ENCODE measurements around the gene LIPM.

LIPM gene

DNA sequence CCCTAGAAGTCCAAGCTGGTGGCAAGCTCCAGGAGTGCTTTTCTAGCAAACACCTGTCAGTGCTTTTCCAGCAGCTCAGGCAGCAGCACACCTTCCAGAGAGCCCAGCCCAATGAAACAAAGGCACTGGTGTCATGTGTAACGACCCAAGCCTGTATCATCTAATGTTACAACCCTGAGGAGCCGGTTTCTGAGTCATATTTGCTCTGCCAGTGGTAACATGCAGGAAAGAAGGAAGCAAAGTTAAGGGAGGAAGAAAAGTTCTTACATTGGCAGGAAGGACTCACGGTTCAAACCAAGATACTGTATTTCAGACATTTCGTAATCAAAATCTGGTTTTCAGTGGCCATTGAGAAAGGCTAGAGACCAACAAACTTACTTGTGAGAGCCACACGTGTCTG is 49.2 kb downstream of the LIPM start, which contains the start of gene ANKRD22:
TSS of gene ANKRD22 (minus strand) at position 139 of the 400 bp plus-strand sequence. CDS start 237 bp downstream, outside the sequence.
- Mint-ChIP-seq H3K36me3 (ENCODE audit: low read depth) (no peaks in the 10 kb centered on the region), H3K9me3 (no peaks in the 10 kb centered on the region), H3K4me1 (no peaks in the 10 kb centered on the region), H3K27me3 (ENCODE audit: low read depth) (no peaks in the 10 kb centered on the region), H3K4me3 (no peak within 1 kb of the TSS), H3K27ac (no peak within 1 kb of the TSS)
- TF ChIP-seq, protein P1, sequence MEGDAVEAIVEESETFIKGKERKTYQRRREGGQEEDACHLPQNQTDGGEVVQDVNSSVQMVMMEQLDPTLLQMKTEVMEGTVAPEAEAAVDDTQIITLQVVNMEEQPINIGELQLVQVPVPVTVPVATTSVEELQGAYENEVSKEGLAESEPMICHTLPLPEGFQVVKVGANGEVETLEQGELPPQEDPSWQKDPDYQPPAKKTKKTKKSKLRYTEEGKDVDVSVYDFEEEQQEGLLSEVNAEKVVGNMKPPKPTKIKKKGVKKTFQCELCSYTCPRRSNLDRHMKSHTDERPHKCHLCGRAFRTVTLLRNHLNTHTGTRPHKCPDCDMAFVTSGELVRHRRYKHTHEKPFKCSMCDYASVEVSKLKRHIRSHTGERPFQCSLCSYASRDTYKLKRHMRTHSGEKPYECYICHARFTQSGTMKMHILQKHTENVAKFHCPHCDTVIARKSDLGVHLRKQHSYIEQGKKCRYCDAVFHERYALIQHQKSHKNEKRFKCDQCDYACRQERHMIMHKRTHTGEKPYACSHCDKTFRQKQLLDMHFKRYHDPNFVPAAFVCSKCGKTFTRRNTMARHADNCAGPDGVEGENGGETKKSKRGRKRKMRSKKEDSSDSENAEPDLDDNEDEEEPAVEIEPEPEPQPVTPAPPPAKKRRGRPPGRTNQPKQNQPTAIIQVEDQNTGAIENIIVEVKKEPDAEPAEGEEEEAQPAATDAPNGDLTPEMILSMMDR (IDR thresholded peaks at IDR 0.05; ENCODE audit: unreplicated experiment in 3 of 3) = no peak

- Mint-ChIP-seq H3K36me3 (ENCODE audit: low read depth) (no peaks in the 10 kb centered on the region), H3K4me1 (no peaks in the 10 kb centered on the region), H3K9me3 (no peaks in the 10 kb centered on the region), H3K4me3 (no peak overlapping the region), H3K27ac (no peak overlapping the region), H3K27me3 (ENCODE audit: low read depth) (no peaks in the 10 kb centered on the region)
- TF ChIP-seq, protein P1 (IDR thresholded peaks at IDR 0.05; ENCODE audit: unreplicated experiment in 3 of 3) = no peak
These were observed 49.8 kb downstream of the LIPM start for GRCh38 chr10:88852327-88852726.

DNA sequence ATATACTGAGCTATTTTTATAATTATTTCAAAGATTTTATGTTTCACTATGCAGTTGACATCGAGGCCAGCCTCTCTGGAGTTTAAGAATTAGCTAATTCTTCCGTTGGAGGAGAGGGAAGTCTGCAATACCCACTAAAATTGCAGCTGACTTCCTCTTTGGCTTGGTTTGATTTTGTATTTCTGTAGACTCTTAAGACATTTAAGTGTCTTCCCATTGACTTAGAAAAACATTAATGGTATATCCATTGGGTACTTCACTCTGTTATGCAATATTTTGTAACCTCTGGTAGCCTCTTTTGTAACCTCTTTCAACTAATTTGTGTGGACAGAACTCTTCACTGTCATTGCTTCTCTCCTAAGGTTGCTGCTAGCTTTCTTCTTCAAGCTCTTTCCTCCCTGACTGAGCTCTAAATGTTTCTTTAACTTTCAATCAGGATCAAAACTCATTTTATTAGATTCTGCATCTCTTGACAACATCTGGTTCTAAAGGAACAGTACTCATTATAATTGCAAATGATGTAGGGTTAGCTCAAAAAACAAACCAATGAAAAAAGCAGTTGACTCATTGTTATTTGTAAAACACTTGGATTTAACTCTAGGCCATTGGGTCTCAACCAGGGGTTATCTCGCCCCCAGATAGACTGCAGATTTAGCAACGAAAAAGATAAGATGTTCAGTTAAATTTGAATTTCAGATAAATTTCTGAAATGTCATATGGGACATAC is 50.8 kb downstream of the LIPM start:
- Mint-ChIP-seq H3K36me3 (ENCODE audit: low read depth) (no peaks in the 10 kb centered on the region), H3K4me1 (no peaks in the 10 kb centered on the region), H3K9me3 (no peaks in the 10 kb centered on the region), H3K27me3 (ENCODE audit: low read depth) (no peaks in the 10 kb centered on the region), H3K27ac (no peak overlapping the region), H3K4me3 (no peak overlapping the region)
- TF ChIP-seq, protein P1 (IDR thresholded peaks at IDR 0.05; ENCODE audit: unreplicated experiment in 3 of 3) = no peak

- TF ChIP-seq, protein P1 (IDR thresholded peaks at IDR 0.05; ENCODE audit: unreplicated experiment in 3 of 3) = no peak
- Mint-ChIP-seq H3K4me3 (no peak overlapping the region), H3K27me3 (ENCODE audit: low read depth) (no peaks in the 10 kb centered on the region), H3K36me3 (ENCODE audit: low read depth) (no peaks in the 10 kb centered on the region), H3K9me3 (no peaks in the 10 kb centered on the region), H3K4me1 (peaks cover 4% of the 10 kb centered on the region), H3K27ac (no peak overlapping the region)
These were observed 52.2 kb downstream of the LIPM start for GRCh38 chr10:88854684-88855083.

- no peaks in the 10 kb centered on the region for H3K36me3 Mint-ChIP-seq (ENCODE audit: low read depth)
- H3K4me3 Mint-ChIP-seq = no peak overlapping the region
- TF ChIP-seq, protein P1 (IDR thresholded peaks at IDR 0.05; ENCODE audit: unreplicated experiment in 3 of 3) = no peak
- no peaks in the 10 kb centered on the region for H3K9me3 Mint-ChIP-seq
- no peak overlapping the region for H3K27ac Mint-ChIP-seq
- H3K4me1 Mint-ChIP-seq = peaks cover 4% of the 10 kb centered on the region
- H3K27me3 Mint-ChIP-seq (ENCODE audit: low read depth) = peaks cover 5% of the 10 kb centered on the region
These were observed 55.3 kb downstream of the LIPM start for GRCh38 chr10:88857831-88858230.

- TF ChIP-seq, protein P1 (IDR thresholded peaks at IDR 0.05; ENCODE audit: unreplicated experiment in 3 of 3) = no peak
- Mint-ChIP-seq H3K4me1 (peaks cover 4% of the 10 kb centered on the region), H3K36me3 (ENCODE audit: low read depth) (no peaks in the 10 kb centered on the region), H3K27me3 (ENCODE audit: low read depth) (peaks cover 10% of the 10 kb centered on the region), H3K4me3 (no peak overlapping the region), H3K9me3 (no peaks in the 10 kb centered on the region), H3K27ac (no peak overlapping the region)
These were observed 56.0 kb downstream of the LIPM start for GRCh38 chr10:88858491-88858890.
